IPS-15b (cell line): ENCODE results near the gene ITGB7.

Experiments used
- H3K27me3 ChIP-seq: one replicate; pipeline ENCODE4 v1.6.1; 2013; ENCODE audit warnings: low read length; ENCODE audit not compliant: control insufficient read depth, insufficient read depth
- H3K36me3 ChIP-seq: one replicate; pipeline ENCODE4 v1.6.1; 2013; ENCODE audit warnings: low read length; ENCODE audit not compliant: control insufficient read depth, insufficient read depth
- H3K4me1 ChIP-seq: one replicate; pipeline ENCODE4 v1.6.1; 2013; ENCODE audit warnings: mild to moderate bottlenecking, low read length; ENCODE audit not compliant: control insufficient read depth, insufficient read depth
- H3K4me3 ChIP-seq: one replicate; pipeline ENCODE4 v1.5.1; 2013; ENCODE audit warnings: low read depth, low read length
- H3K9ac ChIP-seq: one replicate; pipeline ENCODE4 v1.6.1; 2013; ENCODE audit warnings: low read depth, mild to moderate bottlenecking, low read length
- H3K9me3 ChIP-seq: one replicate; pipeline ENCODE4 v1.6.1; 2013; ENCODE audit warnings: mild to moderate bottlenecking, low read length; ENCODE audit not compliant: control insufficient read depth, insufficient read depth

The ITGB7 gene

GRCh38 chr12:53143355-53143754 lies 63.7 kb downstream of the ITGB7 start:
- Histone ChIP-seq H3K9ac (no peak overlapping the region), H3K4me3 (no peak overlapping the region), H3K9me3 (peaks cover 2% of the 10 kb centered on the region), H3K4me1 (no peaks in the 10 kb centered on the region), H3K36me3 (no peaks in the 10 kb centered on the region), H3K27me3 (no peaks in the 10 kb centered on the region)
